ENCODE data around the gene CYP4Z1.

Gene CYP4Z1

GRCh38 chr1:47161298-47162040 lies 94.4 kb downstream of the CYP4Z1 start:
- ATAC-seq (ENCODE audit: insufficient read depth, low read depth): no peak

GRCh38 chr1:47164552-47164951 lies 97.5 kb downstream of the CYP4Z1 start:
- no peak for ATAC-seq (ENCODE audit: insufficient read depth, low read depth)
- no peaks in the 10 kb centered on the region for H3K36me3 ChIP-seq (ENCODE audit: insufficient read depth, low read length)
- H3K9me3 ChIP-seq (ENCODE audit: insufficient read depth, low read length, severe bottlenecking): no peaks in the 10 kb centered on the region
- no peak for TF ChIP-seq CTCF (IDR thresholded peaks at IDR 0.05; ENCODE audit: borderline replicate concordance, extremely low read depth, low read length, poor library complexity, severe bottlenecking)
- TF ChIP-seq EZH2 (IDR thresholded peaks at IDR 0.05; ENCODE audit: borderline replicate concordance, low read depth, low read length, severe bottlenecking): no peak
- no peak overlapping the region for H3K4me2 ChIP-seq (ENCODE audit: insufficient read depth, low read length)
- DNase-seq: no peak
- no peaks in the 10 kb centered on the region for H3K4me1 ChIP-seq (ENCODE audit: insufficient read depth, low read length)
- H3K9ac ChIP-seq (ENCODE audit: low read depth, low read length): no peak overlapping the region
- H3K4me3 ChIP-seq (ENCODE audit: low read depth in 1 of 2, low read length in 2 of 2): no peak overlapping the region
- no peaks in the 10 kb centered on the region for H3K79me2 ChIP-seq (ENCODE audit: insufficient read depth, low read length)
- H4K20me1 ChIP-seq (ENCODE audit: insufficient read depth, low read length): no peaks in the 10 kb centered on the region
- no peak overlapping the region for H2AFZ ChIP-seq (ENCODE audit: low read depth, low read length)
- H3K27ac ChIP-seq (ENCODE audit: low read length): no peak overlapping the region
- H3K27me3 ChIP-seq (ENCODE audit: insufficient read depth, low read length, poor library complexity): peaks cover 3% of the 10 kb centered on the region

More at GRCh38 chr1:47161298-47162040, 94.4 kb downstream of the CYP4Z1 start:
- no peaks in the 10 kb centered on the region for H3K79me2 ChIP-seq (ENCODE audit: insufficient read depth, low read length)
- no peak overlapping the region for H3K4me3 ChIP-seq (ENCODE audit: low read depth in 1 of 2, low read length in 2 of 2)
- no peak for DNase-seq
- H3K27ac ChIP-seq (ENCODE audit: low read length): no peak overlapping the region
- H3K4me2 ChIP-seq (ENCODE audit: insufficient read depth, low read length): no peak overlapping the region
- TF ChIP-seq EZH2 (IDR thresholded peaks at IDR 0.05; ENCODE audit: borderline replicate concordance, low read depth, low read length, severe bottlenecking): no peak
- no peak for TF ChIP-seq CTCF (IDR thresholded peaks at IDR 0.05; ENCODE audit: borderline replicate concordance, extremely low read depth, low read length, poor library complexity, severe bottlenecking)
- no peaks in the 10 kb centered on the region for H3K4me1 ChIP-seq (ENCODE audit: insufficient read depth, low read length)
- H2AFZ ChIP-seq (ENCODE audit: low read depth, low read length): no peak overlapping the region
- H3K36me3 ChIP-seq (ENCODE audit: insufficient read depth, low read length): no peaks in the 10 kb centered on the region
- H3K9me3 ChIP-seq (ENCODE audit: insufficient read depth, low read length, severe bottlenecking): no peaks in the 10 kb centered on the region
- H4K20me1 ChIP-seq (ENCODE audit: insufficient read depth, low read length): no peaks in the 10 kb centered on the region
- H3K27me3 ChIP-seq (ENCODE audit: insufficient read depth, low read length, poor library complexity): peaks cover 3% of the 10 kb centered on the region
- H3K9ac ChIP-seq (ENCODE audit: low read depth, low read length): no peak overlapping the region

All from DND-41 (cell line).